Astrocyte (in vitro differentiated cells and primary cell): ENCODE data around the gene BRMS1. TPM values are rescaled to one million over a fixed set of nuclear protein-coding genes. Genes with fewer than 3 reads are reported as not detected.

Source experiments
- DNase-seq: peaks from one replicate; pipeline ENCODE4 v3.0.0-alpha.2; 2010; ENCODE audit warnings: low read depth
- FAIRE-seq: peaks from 2 replicates; lab custom pipeline; 2011; peaks lifted over from hg19 to GRCh38; lab: Jason Lieb, UNC
- H2AFZ ChIP-seq: 2 replicates; pipeline ENCODE4 v1.6.0; 2012; ENCODE audit warnings: low read depth, low read length, inconsistent platforms
- H3K27ac ChIP-seq: 2 replicates; pipeline ENCODE4 v1.5.1; 2011; ENCODE audit warnings: low read depth, low read length, inconsistent platforms
- H3K27me3 ChIP-seq: 2 replicates; pipeline ENCODE4 v1.6.0; 2011; ENCODE audit warnings: low read length, inconsistent platforms; ENCODE audit not compliant: insufficient read depth
- H3K36me3 ChIP-seq: 2 replicates; pipeline ENCODE4 v1.5.1; 2011; ENCODE audit warnings: low read length, inconsistent platforms; ENCODE audit not compliant: insufficient read depth
- H3K4me1 ChIP-seq: 2 replicates; pipeline ENCODE4 v1.5.1; 2011; ENCODE audit warnings: low read length, inconsistent platforms; ENCODE audit not compliant: insufficient read depth
- H3K4me2 ChIP-seq: 2 replicates; pipeline ENCODE4 v1.6.0; 2012; ENCODE audit warnings: low read length, inconsistent platforms
- H3K4me3 ChIP-seq: 2 replicates; pipeline ENCODE4 v1.5.1; 2011; ENCODE audit warnings: low read depth, mild to moderate bottlenecking, low read length, inconsistent platforms; ENCODE audit not compliant: insufficient read depth
- H3K79me2 ChIP-seq: 2 replicates; pipeline ENCODE4 v1.6.0; 2012; ENCODE audit warnings: mild to moderate bottlenecking, low read length, inconsistent platforms; ENCODE audit not compliant: insufficient read depth
- H3K9ac ChIP-seq: 2 replicates; pipeline ENCODE4 v1.6.0; 2012; ENCODE audit warnings: mild to moderate bottlenecking, low read length, inconsistent platforms
- H3K9me3 ChIP-seq: 2 replicates; pipeline ENCODE4 v1.5.1; 2012; ENCODE audit warnings: low read depth, mild to moderate bottlenecking, low read length, inconsistent platforms; ENCODE audit not compliant: insufficient read depth
- H4K20me1 ChIP-seq: 2 replicates; pipeline ENCODE4 v1.6.0; 2012; ENCODE audit warnings: low read length, inconsistent platforms; ENCODE audit not compliant: insufficient read depth
- H3K27ac Mint-ChIP-seq: one replicate; pipeline ENCODE4 v1.8.0; 2021; ENCODE audit warnings: mild to moderate bottlenecking, mixed read lengths; ENCODE audit not compliant: unreplicated experiment
- H3K27me3 Mint-ChIP-seq: one replicate; pipeline ENCODE4 v1.8.0; 2021; ENCODE audit warnings: low read depth, mixed read lengths; ENCODE audit not compliant: unreplicated experiment
- H3K36me3 Mint-ChIP-seq: one replicate; pipeline ENCODE4 v1.8.0; 2021; ENCODE audit warnings: low read depth, mixed read lengths; ENCODE audit not compliant: unreplicated experiment
- H3K4me1 Mint-ChIP-seq: one replicate; pipeline ENCODE4 v1.8.0; 2021; ENCODE audit warnings: low read depth, mixed read lengths; ENCODE audit not compliant: unreplicated experiment
- H3K4me3 Mint-ChIP-seq: one replicate; pipeline ENCODE4 v1.8.0; 2021; ENCODE audit warnings: mild to moderate bottlenecking, moderate library complexity, mixed read lengths; ENCODE audit not compliant: unreplicated experiment
- H3K9me3 Mint-ChIP-seq: one replicate; pipeline ENCODE4 v1.8.0; 2021; ENCODE audit warnings: mild to moderate bottlenecking, mixed read lengths; ENCODE audit not compliant: unreplicated experiment
- CTCF ChIP-seq: IDR thresholded peaks from 2 replicates; pipeline ENCODE4 v1.5.1; 2011; ENCODE audit warnings: low read depth, mild to moderate bottlenecking, inconsistent platforms, low read length, moderate library complexity; ENCODE audit not compliant: insufficient read depth
- EZH2 ChIP-seq: IDR thresholded peaks from 2 replicates; pipeline ENCODE4 v1.6.1; 2012; ENCODE audit warnings: mild to moderate bottlenecking, low read length, inconsistent platforms; ENCODE audit not compliant: insufficient read depth
- total RNA-seq: library from RNA; stranded (reverse); gene quantifications from 2 replicates; pipeline ENCODE4 v1.2.1, GENCODE V29; 2021

Gene BRMS1
- total RNA-seq, 1 donor from 2014 or later = 47.8 TPM

- TF ChIP-seq EZH2 = no peak
- no peak for TF ChIP-seq CTCF
- no peak overlapping the region for H3K9ac ChIP-seq
- no peak overlapping the region for H3K4me3 Mint-ChIP-seq
- peaks cover 8% of the 10 kb centered on the region for H3K4me1 Mint-ChIP-seq
- H3K4me2 ChIP-seq = no peak overlapping the region
- peaks cover 31% of the 10 kb centered on the region for H3K27me3 ChIP-seq
- H4K20me1 ChIP-seq = no peaks in the 10 kb centered on the region
- H3K27me3 Mint-ChIP-seq = peaks cover 40% of the 10 kb centered on the region
- no peak overlapping the region for H3K27ac Mint-ChIP-seq
- no peak overlapping the region for H3K4me3 ChIP-seq
- H3K36me3 ChIP-seq = no peaks in the 10 kb centered on the region
- H3K36me3 Mint-ChIP-seq = peaks cover 4% of the 10 kb centered on the region
- no peaks in the 10 kb centered on the region for H3K9me3 Mint-ChIP-seq
- no peak overlapping the region for H2AFZ ChIP-seq
- H3K27ac ChIP-seq = no peak overlapping the region
- DNase-seq (no peak), FAIRE-seq (no peak)
- H3K4me1 ChIP-seq = peaks cover 1% of the 10 kb centered on the region
- no peaks in the 10 kb centered on the region for H3K9me3 ChIP-seq
- no peaks in the 10 kb centered on the region for H3K79me2 ChIP-seq
Observed at GRCh38 chr11:66294626-66295620, 50.0 kb downstream of the BRMS1 start.

- FAIRE-seq (no peak), DNase-seq (no peak)
- H2AFZ ChIP-seq = no peak overlapping the region
- peaks cover 10% of the 10 kb centered on the region for H3K4me1 Mint-ChIP-seq
- no peak overlapping the region for H3K4me3 ChIP-seq
- H3K4me2 ChIP-seq = no peak overlapping the region
- no peak overlapping the region for H3K4me3 Mint-ChIP-seq
- H3K79me2 ChIP-seq = no peaks in the 10 kb centered on the region
- H3K27me3 Mint-ChIP-seq = peaks cover 36% of the 10 kb centered on the region
- no peak overlapping the region for H3K9ac ChIP-seq
- H3K9me3 Mint-ChIP-seq = no peaks in the 10 kb centered on the region
- H3K27ac Mint-ChIP-seq = peak overlapping the region; percentile 26
- no peaks in the 10 kb centered on the region for H4K20me1 ChIP-seq
- peaks cover 6% of the 10 kb centered on the region for H3K36me3 Mint-ChIP-seq
- peaks cover 6% of the 10 kb centered on the region for H3K4me1 ChIP-seq
- H3K27me3 ChIP-seq = peaks cover 31% of the 10 kb centered on the region
- no peaks in the 10 kb centered on the region for H3K36me3 ChIP-seq
- H3K27ac ChIP-seq = no peak overlapping the region
- no peak for TF ChIP-seq EZH2
- no peak for TF ChIP-seq CTCF
- H3K9me3 ChIP-seq = no peaks in the 10 kb centered on the region
Observed at GRCh38 chr11:66293777-66294625, 50.9 kb downstream of the BRMS1 start.
